ENCODE results near the gene RAD51B. TPM values are rescaled to one million over a fixed set of nuclear protein-coding genes. Genes with fewer than 3 reads are reported as not detected.

Gene RAD51B
- polyA plus RNA-seq, 3 donors, result 3.6 to 11.6 (median 9.4) TPM

DNA sequence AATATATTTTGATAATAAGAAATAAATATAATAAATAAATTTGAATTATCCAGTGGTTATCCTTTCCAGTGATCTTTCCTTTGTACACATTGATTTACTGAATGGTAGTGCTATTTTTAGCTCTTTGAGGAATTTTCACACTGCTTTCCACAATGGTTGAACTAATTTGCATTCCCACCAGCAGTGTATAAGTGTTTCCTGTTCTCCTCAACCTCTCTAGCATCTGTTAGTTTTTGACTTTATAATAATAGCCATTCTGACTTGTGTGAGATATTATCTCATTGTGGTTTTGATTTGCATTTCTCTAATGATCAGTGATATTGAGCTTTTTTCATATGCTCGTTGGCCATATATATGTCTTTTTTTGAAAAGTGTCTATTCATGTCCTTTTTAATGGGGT, 333.7 kb downstream of the RAD51B start:
- DNase-seq, result no peak
- Histone ChIP-seq H3K9me3 (replicated peaks in 1 of 2; ENCODE audit: control insufficient read depth in 1 of 2, insufficient read depth in 1 of 2, low read length in 2 of 2) (peaks cover 0 to 2% of the 10 kb centered on the region in 2 donors), H4K20me1 (ENCODE audit: insufficient read depth, low read length) (no peaks in the 10 kb centered on the region), H2AFZ (ENCODE audit: insufficient read depth, low read depth, low read length, poor library complexity, severe bottlenecking) (no peak overlapping the region), H3K9ac (ENCODE audit: insufficient read depth, low read length, poor library complexity, severe bottlenecking) (no peak overlapping the region), H3K27ac (ENCODE audit: low read depth in 1 of 2, low read length in 2 of 2) (no peak overlapping the region), H3K4me2 (replicated peaks; ENCODE audit: extremely low read depth, low read length, poor library complexity, severe bottlenecking) (no peak overlapping the region), H3K79me2 (ENCODE audit: insufficient read depth, low read length) (no peaks in the 10 kb centered on the region), H3K4me3 (replicated peaks in 1 of 3; ENCODE audit: low read depth in 2 of 3, low read length in 3 of 3) (no peak overlapping the region), H3K27me3 (ENCODE audit: control insufficient read depth in 2 of 2, insufficient read depth in 2 of 2, low read length in 2 of 2) (no peaks in the 10 kb centered on the region), H3K4me1 (ENCODE audit: control insufficient read depth in 1 of 2, insufficient read depth in 2 of 2, low read length in 2 of 2) (no peaks in the 10 kb centered on the region), H3K36me3 (replicated peaks in 1 of 2; ENCODE audit: control insufficient read depth in 1 of 2, insufficient read depth in 2 of 2, low read length in 2 of 2) (no peaks in the 10 kb centered on the region)
- Mint-ChIP-seq H3K4me3 (no peak overlapping the region), H3K27me3 (ENCODE audit: low read depth in 3 of 3) (no peaks in the 10 kb centered on the region), H3K4me1 (no peaks in the 10 kb centered on the region), H3K36me3 (peaks cover 0 to 1% of the 10 kb centered on the region in 2 donors), H3K9me3 (peaks cover 2 to 17% (median 10%) of the 10 kb centered on the region in 7 donors), H3K27ac (no peak overlapping the region)
- intact Hi-C loops (cut with micrococcal nuclease), result no loop called here
- TF ChIP-seq, protein P1, sequence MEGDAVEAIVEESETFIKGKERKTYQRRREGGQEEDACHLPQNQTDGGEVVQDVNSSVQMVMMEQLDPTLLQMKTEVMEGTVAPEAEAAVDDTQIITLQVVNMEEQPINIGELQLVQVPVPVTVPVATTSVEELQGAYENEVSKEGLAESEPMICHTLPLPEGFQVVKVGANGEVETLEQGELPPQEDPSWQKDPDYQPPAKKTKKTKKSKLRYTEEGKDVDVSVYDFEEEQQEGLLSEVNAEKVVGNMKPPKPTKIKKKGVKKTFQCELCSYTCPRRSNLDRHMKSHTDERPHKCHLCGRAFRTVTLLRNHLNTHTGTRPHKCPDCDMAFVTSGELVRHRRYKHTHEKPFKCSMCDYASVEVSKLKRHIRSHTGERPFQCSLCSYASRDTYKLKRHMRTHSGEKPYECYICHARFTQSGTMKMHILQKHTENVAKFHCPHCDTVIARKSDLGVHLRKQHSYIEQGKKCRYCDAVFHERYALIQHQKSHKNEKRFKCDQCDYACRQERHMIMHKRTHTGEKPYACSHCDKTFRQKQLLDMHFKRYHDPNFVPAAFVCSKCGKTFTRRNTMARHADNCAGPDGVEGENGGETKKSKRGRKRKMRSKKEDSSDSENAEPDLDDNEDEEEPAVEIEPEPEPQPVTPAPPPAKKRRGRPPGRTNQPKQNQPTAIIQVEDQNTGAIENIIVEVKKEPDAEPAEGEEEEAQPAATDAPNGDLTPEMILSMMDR (IDR thresholded peaks at IDR 0.05), result no peak
- no CpG with 5 or more reads among the region's 1 CpG for WGBS (ENCODE audit: insufficient coverage)

DNA sequence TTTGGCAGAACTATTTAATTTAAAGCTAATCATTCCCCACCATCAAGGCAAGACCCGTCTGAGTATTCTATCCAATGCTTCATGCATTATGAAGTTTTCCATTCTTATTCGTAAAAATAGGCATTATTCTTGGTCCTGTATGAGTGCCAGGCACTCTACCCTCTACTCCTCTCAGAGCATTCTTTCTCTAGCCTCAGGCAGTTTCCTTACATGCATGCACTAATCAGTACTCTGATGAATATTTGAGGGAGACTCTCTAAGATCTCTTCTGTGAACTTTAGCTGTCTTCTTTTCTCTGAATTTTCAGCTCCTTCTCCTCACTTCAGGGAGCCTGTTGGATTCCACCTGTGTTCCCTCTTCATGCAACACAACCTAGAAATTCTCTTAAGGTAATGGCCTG, 334.7 kb downstream of the RAD51B start:
- no peak overlapping the region for H2AFZ ChIP-seq (ENCODE audit: insufficient read depth, low read depth, low read length, poor library complexity, severe bottlenecking)
- H4K20me1 ChIP-seq (ENCODE audit: insufficient read depth, low read length), result no peaks in the 10 kb centered on the region
- H3K4me2 ChIP-seq (replicated peaks; ENCODE audit: extremely low read depth, low read length, poor library complexity, severe bottlenecking), result no peak overlapping the region
- Mint-ChIP-seq H3K27ac (no peak overlapping the region), H3K36me3 (no peaks in the 10 kb centered on the region), H3K4me3 (no peak overlapping the region), H3K27me3 (ENCODE audit: low read depth in 3 of 3) (no peaks in the 10 kb centered on the region), H3K4me1 (no peaks in the 10 kb centered on the region), H3K9me3 (peaks cover 2 to 14% (median 8%) of the 10 kb centered on the region in 7 donors)
- H3K27me3 ChIP-seq (ENCODE audit: control insufficient read depth in 2 of 2, insufficient read depth in 2 of 2, low read length in 2 of 2), result no peaks in the 10 kb centered on the region
- intact Hi-C loops (cut with micrococcal nuclease), result no loop called here
- no peaks in the 10 kb centered on the region for H3K79me2 ChIP-seq (ENCODE audit: insufficient read depth, low read length)
- no peak overlapping the region for H3K27ac ChIP-seq (ENCODE audit: low read depth in 1 of 2, low read length in 2 of 2)
- TF ChIP-seq, protein P1 (IDR thresholded peaks at IDR 0.05), result no peak
- H3K9ac ChIP-seq (ENCODE audit: insufficient read depth, low read length, poor library complexity, severe bottlenecking), result no peak overlapping the region
- WGBS (ENCODE audit: insufficient coverage), result no CpG with 5 or more reads among the region's 2 CpGs
- no peaks in the 10 kb centered on the region for H3K4me1 ChIP-seq (ENCODE audit: control insufficient read depth in 1 of 2, insufficient read depth in 2 of 2, low read length in 2 of 2)
- no peaks in the 10 kb centered on the region for H3K36me3 ChIP-seq (replicated peaks in 1 of 2; ENCODE audit: control insufficient read depth in 1 of 2, insufficient read depth in 2 of 2, low read length in 2 of 2)
- no peak overlapping the region for H3K4me3 ChIP-seq (replicated peaks in 1 of 3; ENCODE audit: low read depth in 2 of 3, low read length in 3 of 3)
- peaks cover 0 to 2% of the 10 kb centered on the region in 2 donors for H3K9me3 ChIP-seq (replicated peaks in 1 of 2; ENCODE audit: control insufficient read depth in 1 of 2, insufficient read depth in 1 of 2, low read length in 2 of 2)
- no peak for DNase-seq
